HCT116 (cell line): ENCODE results near the gene DYNLT1.

Experiments used
- JUND ChIP-seq: IDR thresholded peaks from 2 replicates; pipeline ENCODE4 v1.6.1; 2012
- POLR2AphosphoS5 ChIP-seq: IDR thresholded peaks from 2 replicates; pipeline ENCODE4 v1.6.1; 2011; ENCODE audit warnings: mild to moderate bottlenecking, low read depth, low read length, moderate library complexity
- TF ChIP-seq, protein P1 (sequence below), 3 experiments: fragments of 200-600 bp in 1 of 3; sonication (generic) in 1 of 3; IDR thresholded peaks in 2 of 3; conservative IDR thresholded peaks in 1 of 3; 2 replicates each; pipeline ENCODE4 v1.5.1; 2012 to 2017; ENCODE audit warnings: low read depth in 2 of 3, low read length in 2 of 3, antibody characterized with exemption in 1 of 3, borderline replicate concordance in 1 of 3, control low read depth in 1 of 3, mild to moderate bottlenecking in 1 of 3, mixed read lengths in 1 of 3, mixed run types in 1 of 3, moderate library complexity in 1 of 3; ENCODE audit not compliant: insufficient read depth in 1 of 3

DNA sequence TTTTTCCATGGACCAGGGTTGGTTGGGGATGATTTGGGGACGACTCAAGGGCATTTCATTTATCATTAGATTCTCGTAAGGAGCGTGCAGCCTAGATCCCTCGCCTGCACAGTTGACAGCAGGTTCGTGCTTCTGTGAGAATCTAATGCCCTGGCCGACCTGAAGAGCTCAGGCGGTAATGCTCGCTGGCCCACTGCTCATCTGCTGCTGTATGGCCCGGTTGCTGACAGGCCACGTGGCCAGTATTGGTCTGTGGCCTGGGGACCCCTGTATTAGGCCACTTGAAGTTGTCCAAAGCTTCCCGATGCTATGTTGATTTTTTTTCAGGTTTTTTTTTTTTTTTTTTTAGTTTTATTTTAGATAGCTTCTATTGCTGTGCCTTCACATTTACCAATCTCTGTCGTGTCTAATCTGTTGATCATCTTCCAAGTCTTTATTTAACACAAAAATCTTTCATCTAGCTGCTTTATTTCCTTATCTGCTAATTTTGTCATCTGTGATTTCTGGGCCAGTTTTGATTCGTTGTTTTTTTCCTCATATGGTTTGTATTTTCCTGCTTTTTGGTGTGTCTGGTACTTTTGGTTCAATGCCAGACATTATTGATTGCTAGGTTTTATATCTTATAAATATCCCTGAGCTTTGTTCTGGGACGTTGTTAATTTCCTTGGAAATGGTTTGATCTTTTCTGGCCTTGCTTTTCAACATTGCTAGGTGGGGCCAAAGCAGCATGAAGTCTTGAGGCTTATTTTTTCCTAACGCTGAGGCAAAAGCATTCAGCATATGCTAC lies 41.1 kb downstream of the DYNLT1 start:
- TF ChIP-seq, protein P1, sequence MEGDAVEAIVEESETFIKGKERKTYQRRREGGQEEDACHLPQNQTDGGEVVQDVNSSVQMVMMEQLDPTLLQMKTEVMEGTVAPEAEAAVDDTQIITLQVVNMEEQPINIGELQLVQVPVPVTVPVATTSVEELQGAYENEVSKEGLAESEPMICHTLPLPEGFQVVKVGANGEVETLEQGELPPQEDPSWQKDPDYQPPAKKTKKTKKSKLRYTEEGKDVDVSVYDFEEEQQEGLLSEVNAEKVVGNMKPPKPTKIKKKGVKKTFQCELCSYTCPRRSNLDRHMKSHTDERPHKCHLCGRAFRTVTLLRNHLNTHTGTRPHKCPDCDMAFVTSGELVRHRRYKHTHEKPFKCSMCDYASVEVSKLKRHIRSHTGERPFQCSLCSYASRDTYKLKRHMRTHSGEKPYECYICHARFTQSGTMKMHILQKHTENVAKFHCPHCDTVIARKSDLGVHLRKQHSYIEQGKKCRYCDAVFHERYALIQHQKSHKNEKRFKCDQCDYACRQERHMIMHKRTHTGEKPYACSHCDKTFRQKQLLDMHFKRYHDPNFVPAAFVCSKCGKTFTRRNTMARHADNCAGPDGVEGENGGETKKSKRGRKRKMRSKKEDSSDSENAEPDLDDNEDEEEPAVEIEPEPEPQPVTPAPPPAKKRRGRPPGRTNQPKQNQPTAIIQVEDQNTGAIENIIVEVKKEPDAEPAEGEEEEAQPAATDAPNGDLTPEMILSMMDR (IDR thresholded peaks at IDR 0.05 in 2 of 3, conservative IDR thresholded peaks at IDR 0.05 in 1 of 3; ENCODE audit: borderline replicate concordance in 1 of 3, insufficient read depth in 1 of 3, low read depth in 2 of 3, low read length in 2 of 3), result no peak
- TF ChIP-seq JUND (no peak), POLR2AphosphoS5 (no peak)
